Endothelial cell of umbilical vein (primary cell): Measurements from ENCODE around the gene PPHLN1. TPM values are rescaled to one million over a fixed set of nuclear protein-coding genes. Genes with fewer than 3 reads are reported as not detected.

ENCODE experiments used
- BruUV-seq: library from RNA; stranded (reverse); fragments of 400-500 nt; replicated peaks from 2 replicates; lab custom pipeline; 2021; lab: Mats Ljungman, UMichigan
- CTCF ChIA-PET: fragments of 300-600, 350-600 bp; sonication (Branson Sonifier 250); formaldehyde crosslinking; loops from one replicate; lab custom pipeline; 2021; ENCODE audit warnings: antibody characterized with exemption, inconsistent platforms; lab: Charles Lee
- POLR2A ChIA-PET: fragments of 300-600, 350-600 bp; sonication (Branson Sonifier 250); formaldehyde crosslinking; loops from one replicate; lab custom pipeline; 2021; ENCODE audit warnings: antibody characterized with exemption, inconsistent platforms; lab: Charles Lee
- DNase-seq: peaks from one replicate; pipeline ENCODE4 v3.0.0-alpha.2; 2011; ENCODE audit warnings: low read depth, low spot score
- FAIRE-seq: peaks from 2 replicates; lab custom pipeline; 2011; peaks lifted over from hg19 to GRCh38; lab: Jason Lieb, UNC
- H2AFZ ChIP-seq: 2 replicates; pipeline ENCODE4 v1.6.0; 2012; ENCODE audit warnings: low read depth, low read length, control low read depth, inconsistent platforms
- H3K27ac ChIP-seq: 2 replicates; pipeline ENCODE4 v1.5.1; 2011; ENCODE audit warnings: low read depth, mild to moderate bottlenecking, control low read depth, low read length, moderate library complexity; ENCODE audit not compliant: insufficient read depth
- H3K27me3 ChIP-seq, 2 experiments: 2 replicates each; pipeline versions ENCODE4 v1.6.0 to v1.6.1; 2011; ENCODE audit warnings: low read length in 2 of 2, mixed read lengths in 1 of 2; ENCODE audit not compliant: control insufficient read depth in 2 of 2, insufficient read depth in 2 of 2
- H3K36me3 ChIP-seq, 2 experiments: 2 replicates in 1 of 2; 3 replicates in 1 of 2; pipeline ENCODE4 v1.5.1; 2011; ENCODE audit warnings: low read length in 2 of 2, mild to moderate bottlenecking in 1 of 2, moderate library complexity in 1 of 2; ENCODE audit not compliant: control insufficient read depth in 2 of 2, insufficient read depth in 2 of 2; ENCODE audit errors: extremely low read depth in 1 of 2
- H3K4me1 ChIP-seq: 3 replicates; pipeline ENCODE4 v1.5.1; 2011; ENCODE audit warnings: mild to moderate bottlenecking, low read length; ENCODE audit not compliant: control insufficient read depth, insufficient read depth; ENCODE audit errors: extremely low read depth
- H3K4me2 ChIP-seq: 2 replicates; pipeline ENCODE4 v1.6.1; 2011; ENCODE audit warnings: low read length, control low read depth, mixed read lengths; ENCODE audit not compliant: insufficient read depth
- H3K4me3 ChIP-seq, 3 experiments: fragments of 200-600 bp in 1 of 3; sonication (generic), shearing (Covaris generic) in 1 of 3; replicated peaks in 1 of 3; 2 replicates each; pipeline ENCODE4 v1.5.1; 2011 to 2016; ENCODE audit warnings: control low read depth in 3 of 3, low read length in 3 of 3, mild to moderate bottlenecking in 2 of 3, inconsistent platforms in 1 of 3, low read depth in 1 of 3, moderate library complexity in 1 of 3; ENCODE audit not compliant: insufficient read depth in 1 of 3
- H3K79me2 ChIP-seq: 2 replicates; pipeline ENCODE4 v1.6.0; 2012; ENCODE audit warnings: low read length, inconsistent platforms; ENCODE audit not compliant: control insufficient read depth, insufficient read depth
- H3K9ac ChIP-seq: replicated peaks from 2 replicates; pipeline ENCODE3; 2011; ENCODE audit warnings: low read length, control low read depth; ENCODE audit not compliant: insufficient read depth; ENCODE audit errors: extremely low read depth
- H3K9me1 ChIP-seq: replicated peaks from 3 replicates; pipeline ENCODE4 v1.6.0; 2011; ENCODE audit warnings: mild to moderate bottlenecking, low read length; ENCODE audit not compliant: control insufficient read depth, insufficient read depth; ENCODE audit errors: extremely low read depth
- H3K9me3 ChIP-seq: replicated peaks from 2 replicates; pipeline ENCODE4 v1.5.1; 2012; ENCODE audit warnings: low read length, inconsistent platforms; ENCODE audit not compliant: control insufficient read depth, insufficient read depth
- H4K20me1 ChIP-seq: replicated peaks from 2 replicates; pipeline ENCODE3; 2011; ENCODE audit warnings: mild to moderate bottlenecking, low read length; ENCODE audit not compliant: control insufficient read depth, insufficient read depth; ENCODE audit errors: extremely low read depth
- EZH2 ChIP-seq: IDR thresholded peaks from 2 replicates; pipeline ENCODE4 v1.6.1; 2012; ENCODE audit warnings: borderline replicate concordance, low read depth, mild to moderate bottlenecking, moderate library complexity, low read length, inconsistent platforms; ENCODE audit not compliant: severe bottlenecking
- FOS ChIP-seq: IDR thresholded peaks from 2 replicates; pipeline ENCODE4 v1.6.1; 2011; ENCODE audit warnings: mild to moderate bottlenecking, low read length, moderate library complexity, borderline replicate concordance; ENCODE audit not compliant: insufficient read depth
- GATA2 ChIP-seq: IDR thresholded peaks from 2 replicates; pipeline ENCODE4 v1.7.0; 2011; ENCODE audit warnings: low read depth, mild to moderate bottlenecking, moderate library complexity, mixed read lengths, low read length; ENCODE audit not compliant: insufficient read length, insufficient read depth
- JUN ChIP-seq: IDR thresholded peaks from 2 replicates; pipeline ENCODE4 v1.6.1; 2011; ENCODE audit warnings: borderline replicate concordance, low read depth; ENCODE audit not compliant: insufficient read length, insufficient read depth
- MYC ChIP-seq: IDR thresholded peaks from one replicate; pipeline ENCODE4 v1.6.1; 2011; ENCODE audit warnings: mild to moderate bottlenecking, low read depth, low read length
- POLR2A ChIP-seq: IDR thresholded peaks from 2 replicates; pipeline ENCODE4 v1.6.1; 2012; ENCODE audit warnings: low read depth, mild to moderate bottlenecking, control low read depth, low read length
- POLR2AphosphoS5 ChIP-seq: IDR thresholded peaks from 2 replicates; pipeline ENCODE4 v1.6.1; 2012; ENCODE audit warnings: low read depth, mild to moderate bottlenecking, control low read depth, low read length, moderate library complexity; ENCODE audit not compliant: insufficient read depth
- dilution Hi-C: fragments of 300-500 bp; cut with MboI; formaldehyde crosslinking; loops from one replicate; pipeline ENCODE4 v1.15.0; 2019; ENCODE audit warnings: low sequenced_read_pairs; ENCODE audit not compliant: extremely low pct_ligation_motif_present
- intact Hi-C: fragments of 100-400 bp; cut with micrococcal nuclease; formaldehyde crosslinking; loops from one replicate; pipeline ENCODE4 v1.10.0; 2022
- polyA plus RNA-seq, 4 experiments: library from polyadenylated mRNA; depleted of rRNA in 3 of 4; stranded (reverse) in 3 of 4; unstranded in 1 of 4; fragments of >200 nt; gene quantifications; 2 replicates each; pipeline versions ENCODE4 v1.2.1 to v1.2.3, GENCODE V29; 2011 to 2012; ENCODE audit warnings: missing spikeins in 1 of 4
- total RNA-seq: library from RNA; stranded (reverse); gene quantifications from 2 replicates; pipeline ENCODE4 v1.2.3, GENCODE V29; 2021
- TF ChIP-seq, protein P1 (sequence below), 2 donors: IDR thresholded peaks; 1 replicate in 1 of 2; 2 replicates in 1 of 2; pipeline ENCODE4 v1.5.1; 2011; ENCODE audit warnings: low read length in 2 of 2, mild to moderate bottlenecking in 2 of 2, moderate library complexity in 2 of 2, control low read depth in 1 of 2, inconsistent platforms in 1 of 2, low read depth in 1 of 2; ENCODE audit not compliant: insufficient read depth in 1 of 2; ENCODE audit errors: extremely low read depth in 1 of 2

Gene PPHLN1
- total and polyA plus RNA-seq, 2 donors (not counting 3 experiments of a cell fraction or from before 2014, with no cell fraction given): 23.4 to 62.2 TPM

- no peaks in the 10 kb centered on the region for H3K9me3 ChIP-seq
- no peak overlapping the region for H2AFZ ChIP-seq
- DNase-seq: no peak
- no peaks in the 10 kb centered on the region for H3K79me2 ChIP-seq
- H3K4me3 ChIP-seq: no peak overlapping the region
- TF ChIP-seq FOS (no peak), EZH2 (no peak), JUN (no peak), GATA2 (no peak), POLR2A (no peak), MYC (no peak), POLR2AphosphoS5 (no peak)
- TF ChIP-seq, protein P1, sequence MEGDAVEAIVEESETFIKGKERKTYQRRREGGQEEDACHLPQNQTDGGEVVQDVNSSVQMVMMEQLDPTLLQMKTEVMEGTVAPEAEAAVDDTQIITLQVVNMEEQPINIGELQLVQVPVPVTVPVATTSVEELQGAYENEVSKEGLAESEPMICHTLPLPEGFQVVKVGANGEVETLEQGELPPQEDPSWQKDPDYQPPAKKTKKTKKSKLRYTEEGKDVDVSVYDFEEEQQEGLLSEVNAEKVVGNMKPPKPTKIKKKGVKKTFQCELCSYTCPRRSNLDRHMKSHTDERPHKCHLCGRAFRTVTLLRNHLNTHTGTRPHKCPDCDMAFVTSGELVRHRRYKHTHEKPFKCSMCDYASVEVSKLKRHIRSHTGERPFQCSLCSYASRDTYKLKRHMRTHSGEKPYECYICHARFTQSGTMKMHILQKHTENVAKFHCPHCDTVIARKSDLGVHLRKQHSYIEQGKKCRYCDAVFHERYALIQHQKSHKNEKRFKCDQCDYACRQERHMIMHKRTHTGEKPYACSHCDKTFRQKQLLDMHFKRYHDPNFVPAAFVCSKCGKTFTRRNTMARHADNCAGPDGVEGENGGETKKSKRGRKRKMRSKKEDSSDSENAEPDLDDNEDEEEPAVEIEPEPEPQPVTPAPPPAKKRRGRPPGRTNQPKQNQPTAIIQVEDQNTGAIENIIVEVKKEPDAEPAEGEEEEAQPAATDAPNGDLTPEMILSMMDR (IDR thresholded peaks at IDR 0.05; ENCODE audit: extremely low read depth in 1 of 2, insufficient read depth in 1 of 2, low read depth in 1 of 2, low read length in 2 of 2): no peak
- H4K20me1 ChIP-seq: no peaks in the 10 kb centered on the region
- no peaks in the 10 kb centered on the region for H3K4me1 ChIP-seq
- CTCF ChIA-PET: no interaction called here
- dilution Hi-C loops (no loop called here), intact Hi-C loops (no loop called here)
- no TSS peak for BruUV-seq
- POLR2A ChIA-PET: no interaction called here
- no peak for FAIRE-seq
- no peak overlapping the region for H3K4me2 ChIP-seq
- no peak overlapping the region for H3K27ac ChIP-seq
- peaks cover 0 to 5% of the 10 kb centered on the region in 2 experiments for H3K27me3 ChIP-seq
- no peak overlapping the region for H3K9ac ChIP-seq
- H3K9me1 ChIP-seq: no peaks in the 10 kb centered on the region
- H3K36me3 ChIP-seq: no peaks in the 10 kb centered on the region
Observed at GRCh38 chr12:42288544-42288943, 37.4 kb upstream of the PPHLN1 start.
